H1 (cell line): ENCODE measurements around the gene MKLN1. TPM values are rescaled to one million over a fixed set of nuclear protein-coding genes. Genes with fewer than 3 reads are reported as not detected.

Source experiments
- CTCF ChIA-PET: fragments of 300-600 bp; sonication (Branson Sonifier 250); formaldehyde crosslinking; loops from one replicate; lab custom pipeline; 2021; ENCODE audit not compliant: partially characterized antibody; lab: Charles Lee
- POLR2A ChIA-PET: fragments of 300-600 bp; sonication (Branson Sonifier 250); formaldehyde crosslinking; loops from one replicate; lab custom pipeline; 2021; ENCODE audit warnings: inconsistent platforms; ENCODE audit not compliant: partially characterized antibody; lab: Charles Lee
- DNase-seq, 2 experiments: peaks; one replicate each; pipeline versions ENCODE4 v3.0.0 to v3.0.0-alpha.2; 2010 to 2022; ENCODE audit warnings: low spot score in 2 of 2, low read depth in 1 of 2, mixed read lengths in 1 of 2
- FAIRE-seq: peaks from 2 replicates; lab custom pipeline; 2011; peaks lifted over from hg19 to GRCh38; lab: Jason Lieb, UNC
- H2AFZ ChIP-seq: 2 replicates; pipeline ENCODE4 v1.8.1; 2012; ENCODE audit warnings: low read length, inconsistent platforms
- H2AK5ac ChIP-seq: 2 replicates; pipeline ENCODE4 v1.6.1; 2013; ENCODE audit warnings: low read depth, low read length
- H2BK120ac ChIP-seq: replicated peaks from 2 replicates; pipeline ENCODE3; 2013; ENCODE audit warnings: low read depth, low read length, inconsistent platforms
- H2BK12ac ChIP-seq: 2 replicates; pipeline ENCODE4 v1.6.1; 2013; ENCODE audit warnings: low read depth, low read length
- H2BK15ac ChIP-seq: 2 replicates; pipeline ENCODE4 v1.6.1; 2013; ENCODE audit warnings: low read length
- H2BK20ac ChIP-seq: 2 replicates; pipeline ENCODE4 v1.6.1; 2013; ENCODE audit warnings: low read length
- H2BK5ac ChIP-seq: 2 replicates; pipeline ENCODE4 v1.6.1; 2013; ENCODE audit warnings: low read depth, low read length
- H3K14ac ChIP-seq: 2 replicates; pipeline ENCODE4 v1.6.1; 2013; ENCODE audit warnings: inconsistent platforms; ENCODE audit not compliant: insufficient read length
- H3K18ac ChIP-seq: 2 replicates; pipeline ENCODE4 v1.6.1; 2013; ENCODE audit warnings: low read length; ENCODE audit errors: extremely low read depth
- H3K23ac ChIP-seq: 2 replicates; pipeline ENCODE4 v1.6.1; 2013; ENCODE audit warnings: inconsistent platforms; ENCODE audit not compliant: insufficient read length
- H3K23me2 ChIP-seq: 2 replicates; pipeline ENCODE4 v1.6.1; 2013; ENCODE audit warnings: low read depth, low read length
- H3K27ac ChIP-seq: 2 replicates; pipeline ENCODE4 v1.6.1; 2011; ENCODE audit warnings: low read depth, low read length, inconsistent platforms
- H3K27me3 ChIP-seq, 4 experiments: replicated peaks in 1 of 4; 1 replicate in 1 of 4; 2 replicates in 3 of 4; pipeline versions ENCODE4 v1.6.1 to v1.8.1; 2011 to 2013; ENCODE audit warnings: low read length in 3 of 4, mild to moderate bottlenecking in 3 of 4, inconsistent platforms in 2 of 4, mixed read lengths in 2 of 4, moderate library complexity in 1 of 4; ENCODE audit not compliant: control insufficient read depth in 3 of 4, insufficient read depth in 3 of 4; ENCODE audit errors: extremely low read depth in 1 of 4
- H3K36me3 ChIP-seq, 4 experiments: 2 replicates each; pipeline versions ENCODE4 v1.6.1 to v1.8.1; 2011 to 2013; ENCODE audit warnings: mild to moderate bottlenecking in 4 of 4, low read length in 3 of 4, moderate library complexity in 2 of 4, control low read depth in 1 of 4, inconsistent platforms in 1 of 4; ENCODE audit not compliant: insufficient read depth in 4 of 4, control insufficient read depth in 2 of 4
- H3K4ac ChIP-seq: replicated peaks from 2 replicates; pipeline ENCODE3; 2013; ENCODE audit warnings: low read length, low read depth, mixed read lengths, inconsistent platforms; ENCODE audit not compliant: insufficient read length
- H3K4me1 ChIP-seq, 4 experiments: replicated peaks in 1 of 4; 1 replicate in 1 of 4; 2 replicates in 3 of 4; pipeline versions ENCODE4 v1.6.1 to v1.8.1; 2011 to 2013; ENCODE audit warnings: low read length in 3 of 4, inconsistent platforms in 2 of 4, mixed read lengths in 1 of 4; ENCODE audit not compliant: insufficient read depth in 4 of 4, control insufficient read depth in 3 of 4
- H3K4me2 ChIP-seq, 2 experiments: 2 replicates each; pipeline versions ENCODE4 v1.6.1 to v1.8.1; 2011 to 2013; ENCODE audit warnings: low read depth in 2 of 2, low read length in 2 of 2, control low read depth in 1 of 2, inconsistent platforms in 1 of 2, mild to moderate bottlenecking in 1 of 2; ENCODE audit not compliant: insufficient read depth in 1 of 2
- H3K4me3 ChIP-seq, 4 experiments: fragments of 200-600, 300-600 bp in 1 of 4; sonication (generic), shearing (Covaris generic), sonication (Bioruptor Twin) in 1 of 4; 2 replicates each; pipeline versions ENCODE4 v1.5.1 to v1.8.1; 2011 to 2016; ENCODE audit warnings: low read length in 4 of 4, low read depth in 3 of 4, control low read depth in 2 of 4, inconsistent platforms in 2 of 4, mild to moderate bottlenecking in 2 of 4, mixed read lengths in 1 of 4, moderate library complexity in 1 of 4; ENCODE audit not compliant: insufficient read depth in 2 of 4; ENCODE audit errors: extremely low read depth in 1 of 4
- H3K56ac ChIP-seq: replicated peaks from 2 replicates; pipeline ENCODE3; 2013; ENCODE audit warnings: low read depth, mild to moderate bottlenecking, mixed read lengths, low read length, inconsistent platforms; ENCODE audit not compliant: insufficient read length
- H3K79me1 ChIP-seq: 2 replicates; pipeline ENCODE4 v1.6.1; 2013; ENCODE audit warnings: low read depth, low read length, control low read depth
- H3K79me2 ChIP-seq, 2 experiments: 2 replicates each; pipeline versions ENCODE4 v1.6.1 to v1.8.1; 2012 to 2013; ENCODE audit warnings: low read length in 2 of 2, mild to moderate bottlenecking in 2 of 2, inconsistent platforms in 1 of 2; ENCODE audit not compliant: insufficient read depth in 2 of 2, control insufficient read depth in 1 of 2
- H3K9ac ChIP-seq, 4 experiments: replicated peaks in 1 of 4; 1 replicate in 1 of 4; 2 replicates in 3 of 4; pipeline versions ENCODE4 v1.6.1 to v1.8.1; 2011 to 2013; ENCODE audit warnings: low read depth in 3 of 4, low read length in 3 of 4, control low read depth in 2 of 4, mild to moderate bottlenecking in 2 of 4, moderate library complexity in 2 of 4, inconsistent platforms in 1 of 4; ENCODE audit errors: extremely low read depth in 1 of 4
- H3K9me3 ChIP-seq, 2 experiments: 2 replicates each; pipeline versions ENCODE4 v1.6.1 to v1.8.1; 2012 to 2013; ENCODE audit warnings: mild to moderate bottlenecking in 2 of 2, moderate library complexity in 2 of 2, control low read depth in 1 of 2, inconsistent platforms in 1 of 2, low read depth in 1 of 2, low read length in 1 of 2, mixed read lengths in 1 of 2; ENCODE audit not compliant: insufficient read depth in 2 of 2
- H4K20me1 ChIP-seq, 2 experiments: replicated peaks in 1 of 2; 2 replicates each; pipeline versions ENCODE3 to v1.8.1; 2011 to 2013; ENCODE audit warnings: inconsistent platforms in 2 of 2, low read length in 2 of 2, mild to moderate bottlenecking in 1 of 2; ENCODE audit not compliant: insufficient read depth in 2 of 2, control insufficient read depth in 1 of 2
- H4K5ac ChIP-seq: 2 replicates; pipeline ENCODE4 v1.6.1; 2013; ENCODE audit warnings: low read length, low read depth, mixed read lengths, inconsistent platforms; ENCODE audit not compliant: insufficient read length
- H4K8ac ChIP-seq: 2 replicates; pipeline ENCODE4 v1.8.0; 2013; ENCODE audit warnings: mild to moderate bottlenecking, moderate library complexity, low read length, inconsistent platforms; ENCODE audit not compliant: insufficient read depth; ENCODE audit errors: extremely low read depth
- H4K91ac ChIP-seq: replicated peaks from 2 replicates; pipeline ENCODE3; 2013; ENCODE audit warnings: low read length, mixed read lengths, inconsistent platforms; ENCODE audit not compliant: insufficient read length
- GABPA ChIP-seq: IDR thresholded peaks from 2 replicates; pipeline ENCODE4 v1.6.1; 2011; ENCODE audit warnings: mild to moderate bottlenecking, low read length, moderate library complexity, borderline replicate concordance; ENCODE audit not compliant: insufficient read depth
- POLR2A ChIP-seq, 2 experiments: IDR thresholded peaks; 1 replicate in 1 of 2; 2 replicates in 1 of 2; pipeline ENCODE4 v1.6.1; 2011; ENCODE audit warnings: low read depth in 2 of 2, low read length in 2 of 2, mild to moderate bottlenecking in 2 of 2; ENCODE audit errors: control extremely low read depth in 1 of 2
- WGBS, 2 experiments: shearing (Covaris generic) in 1 of 2; methylation state at CpG; one replicate each; pipeline versions ENCODE4 v1.1.6 to v1.1.7; 2013 to 2015; ENCODE audit warnings: low lambda C conversion rate in 2 of 2, mixed read lengths in 2 of 2, inconsistent platforms in 1 of 2, low coverage in 1 of 2, missing lambda C conversion rate in 1 of 2; ENCODE audit not compliant: insufficient replicate concordance in 2 of 2, insufficient coverage in 1 of 2, insufficient read length in 1 of 2; ENCODE audit errors: extremely low coverage in 1 of 2, missing lambda C conversion rate in 1 of 2; 5-methylcytosine and 5-hydroxymethylcytosine counted together
- polyA plus RNA-seq, 7 experiments: library from polyadenylated mRNA; depleted of rRNA in 3 of 7; stranded (reverse) in 5 of 7; unstranded in 2 of 7; fragments of >200 nt in 5 of 7; fragments of 200-250 nt in 2 of 7; gene quantifications; 1 replicate in 5 of 7; 2 replicates in 1 of 7; 4 replicates in 1 of 7; pipeline versions ENCODE4 v1.2.1 to v1.2.3, GENCODE V29; 2011 to 2013; ENCODE audit warnings: missing spikeins in 2 of 7, mixed read lengths in 2 of 7
- total RNA-seq: library from RNA; stranded (reverse); fragmentation: NEBNext Ultra II Directional; extraction: Animal tissue kit (Norgen Biotek cat#: 25700); gene quantifications from 2 replicates; pipeline ENCODE4 v1.2.1, GENCODE V29; 2021

The MKLN1 gene
- total and polyA plus RNA-seq, 2 of the 8 experiments (the other 6 are each of a cell fraction or from before 2014, with no cell fraction given), result 22.3 to 50.9 TPM

- peaks cover 11 to 79% of the 10 kb centered on the region in 2 experiments; a peak in 3 of 4 replicates for H3K79me2 ChIP-seq
- H3K4me2 ChIP-seq, result no peak overlapping the region
- H4K8ac ChIP-seq, result no peak overlapping the region; the same call in 1 of the 2 replicates
- peaks cover 59 to 75% (median 65%) of the 10 kb centered on the region in 4 experiments for H3K36me3 ChIP-seq
- no peak overlapping the region for H4K5ac ChIP-seq
- H2BK20ac ChIP-seq, result no peak overlapping the region
- H3K9me3 ChIP-seq, result no peaks in the 10 kb centered on the region
- H2BK12ac ChIP-seq, result no peak overlapping the region
- no peak for FAIRE-seq
- H3K79me1 ChIP-seq, result peaks cover 8% of the 10 kb centered on the region
- no peak overlapping the region for H3K27ac ChIP-seq
- TF ChIP-seq GABPA (no peak), POLR2A (IDR thresholded peaks at IDR 0.05; ENCODE audit: control extremely low read depth in 1 of 2, low read depth in 2 of 2, low read length in 2 of 2) (peak in 1 of 2 experiments; percentile 16; a peak in 1 of 3 replicates)
- no peak overlapping the region for H3K4me3 ChIP-seq
- peaks cover 0 to 12% (median 6%) of the 10 kb centered on the region in 4 experiments; a peak in 5 of 7 replicates for H3K4me1 ChIP-seq
- H2AK5ac ChIP-seq, result no peak overlapping the region
- H4K91ac ChIP-seq, result no peak overlapping the region
- CTCF ChIA-PET, result interaction anchor here (0.8 to 7.6 kb wide), 8 partner anchors 11 to 145 kb away, joined by 3 to 73 read pairs (median 4); no protein-coding TSS in a partner anchor
- H3K23ac ChIP-seq, result no peak overlapping the region
- no peak overlapping the region for H3K4ac ChIP-seq
- no peak overlapping the region for H3K14ac ChIP-seq
- H3K56ac ChIP-seq, result no peak overlapping the region
- no peak overlapping the region; the same call in 1 of the 2 replicates for H2BK5ac ChIP-seq
- POLR2A ChIA-PET, result no interaction called here
- H3K23me2 ChIP-seq, result no peaks in the 10 kb centered on the region
- H2BK15ac ChIP-seq, result no peak overlapping the region
- DNase-seq, result no peak
- peaks cover 45 to 54% of the 10 kb centered on the region in 2 experiments for H4K20me1 ChIP-seq
- no peak overlapping the region for H3K18ac ChIP-seq
- no peak overlapping the region for H2AFZ ChIP-seq
- no peaks in the 10 kb centered on the region for H3K27me3 ChIP-seq
- WGBS, 2 experiments, result 95% methylated on average over 8 of the region's 8 CpGs; no CpG with 5 or more reads in 1 of the 2 experiments
- no peak overlapping the region for H3K9ac ChIP-seq
- H2BK120ac ChIP-seq, result no peak overlapping the region
Measured at GRCh38 chr7:131509781-131510180, 182.1 kb downstream of the MKLN1 start.
